Testis (tissue), 3 donors: ENCODE measurements around the gene NOSIP. TPM values are rescaled to one million over a fixed set of nuclear protein-coding genes. Genes with fewer than 3 reads are reported as not detected.

Experiments used
- DNase-seq: peaks from one replicate; pipeline ENCODE4 v3.0.0-alpha.2; 2019
- H3K27ac ChIP-seq, 2 donors: fragments of 200-600 bp; sonication (generic); one replicate each; pipeline ENCODE4 v1.5.1; 2019
- H3K27me3 ChIP-seq: fragments of 200-600 bp; sonication (generic); one replicate; pipeline ENCODE4 v1.5.1; 2019
- H3K36me3 ChIP-seq: fragments of 200-600 bp; sonication (generic); one replicate; pipeline ENCODE4 v1.5.1; 2017; ENCODE audit warnings: low read depth; ENCODE audit errors: missing control alignments
- H3K4me1 ChIP-seq: fragments of 200-600 bp; sonication (generic); one replicate; pipeline ENCODE4 v1.5.1; 2019
- H3K4me3 ChIP-seq, 2 donors: fragments of 200-600 bp; sonication (generic); one replicate each; pipeline ENCODE4 v1.5.1; 2017 to 2019
- H3K9me3 ChIP-seq: fragments of 200-600 bp; sonication (generic); one replicate; pipeline ENCODE4 v1.5.1; 2017
- POLR2A ChIP-seq: fragments of 450-650 bp; IDR thresholded peaks from one replicate; pipeline ENCODE4 v1.6.1; 2017; ENCODE audit warnings: antibody characterized with exemption, mild to moderate bottlenecking, moderate library complexity
- WGBS, 2 donors: methylation state at CpG; one replicate each; pipeline ENCODE4 v1.1.5; 2018; 5-methylcytosine and 5-hydroxymethylcytosine counted together
- intact Hi-C: fragments of 100-400 bp; cut with DNase I; formaldehyde crosslinking; loops from one replicate; pipeline ENCODE4 v1.15.1; 2023; ENCODE audit warnings: low total_unique reads
- polyA plus RNA-seq: library from polyadenylated mRNA; stranded (reverse); fragments of 350-450 nt; fragmentation: Illumina TruSeq; extraction: RNeasy Lipid Tissue Mini Kit (QIAGEN cat#74804); gene quantifications from one replicate; pipeline ENCODE4 v1.2.3, GENCODE V29; 2014; ENCODE audit warnings: low read depth, low replicate concordance; ENCODE audit not compliant: insufficient read depth
- total RNA-seq, 2 donors: library from RNA; depleted of rRNA; stranded (reverse); fragments of >200 nt; gene quantifications; one replicate each; pipeline ENCODE4 v1.2.3, GENCODE V29; 2016
- TF ChIP-seq, protein P1 (sequence below), 3 experiments: fragments of 450-650 bp in 2 of 3; fragments of 200-600 bp in 1 of 3; sonication (generic) in 1 of 3; IDR thresholded peaks; one replicate each; pipeline ENCODE4 v1.5.1; 2016 to 2019; ENCODE audit warnings: antibody characterized with exemption in 3 of 3, mild to moderate bottlenecking in 2 of 3, moderate library complexity in 1 of 3

NOSIP gene
- total and polyA plus RNA-seq, 3 donors from 2014 or later, result 145 to 241 (median 151) TPM

DNA sequence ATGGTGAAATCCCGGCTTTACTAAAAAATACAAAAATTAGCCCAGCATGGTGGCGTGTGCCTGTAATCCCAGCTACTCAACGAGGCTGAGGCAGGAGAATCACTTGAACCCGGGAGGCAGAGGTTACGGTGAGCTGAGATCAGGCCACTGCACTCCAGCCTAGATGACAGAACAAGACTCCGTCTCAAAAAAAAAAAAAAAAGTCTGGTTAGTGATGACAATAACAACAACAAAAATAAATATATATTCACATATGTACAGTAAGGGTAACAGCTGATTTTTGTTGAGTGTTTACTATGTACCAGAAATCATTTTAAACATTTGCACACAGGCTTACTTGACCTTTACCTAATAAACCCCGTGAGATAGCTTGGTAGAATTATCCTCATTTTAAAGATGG lies 36.6 kb upstream of the NOSIP start:
- H3K27me3 ChIP-seq, result no peaks in the 10 kb centered on the region
- H3K36me3 ChIP-seq, result no peaks in the 10 kb centered on the region
- DNase-seq, result no peak
- H3K27ac ChIP-seq, result no peak overlapping the region
- no peak overlapping the region for H3K4me3 ChIP-seq
- H3K4me1 ChIP-seq, result no peaks in the 10 kb centered on the region
- TF ChIP-seq, protein P1, sequence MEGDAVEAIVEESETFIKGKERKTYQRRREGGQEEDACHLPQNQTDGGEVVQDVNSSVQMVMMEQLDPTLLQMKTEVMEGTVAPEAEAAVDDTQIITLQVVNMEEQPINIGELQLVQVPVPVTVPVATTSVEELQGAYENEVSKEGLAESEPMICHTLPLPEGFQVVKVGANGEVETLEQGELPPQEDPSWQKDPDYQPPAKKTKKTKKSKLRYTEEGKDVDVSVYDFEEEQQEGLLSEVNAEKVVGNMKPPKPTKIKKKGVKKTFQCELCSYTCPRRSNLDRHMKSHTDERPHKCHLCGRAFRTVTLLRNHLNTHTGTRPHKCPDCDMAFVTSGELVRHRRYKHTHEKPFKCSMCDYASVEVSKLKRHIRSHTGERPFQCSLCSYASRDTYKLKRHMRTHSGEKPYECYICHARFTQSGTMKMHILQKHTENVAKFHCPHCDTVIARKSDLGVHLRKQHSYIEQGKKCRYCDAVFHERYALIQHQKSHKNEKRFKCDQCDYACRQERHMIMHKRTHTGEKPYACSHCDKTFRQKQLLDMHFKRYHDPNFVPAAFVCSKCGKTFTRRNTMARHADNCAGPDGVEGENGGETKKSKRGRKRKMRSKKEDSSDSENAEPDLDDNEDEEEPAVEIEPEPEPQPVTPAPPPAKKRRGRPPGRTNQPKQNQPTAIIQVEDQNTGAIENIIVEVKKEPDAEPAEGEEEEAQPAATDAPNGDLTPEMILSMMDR (IDR thresholded peaks at IDR 0.05), result no peak
- no peak for TF ChIP-seq POLR2A
- WGBS, 2 donors, result 95 to 97% methylated on average over 7 of the region's 7 CpGs
- no peaks in the 10 kb centered on the region for H3K9me3 ChIP-seq
- intact Hi-C loops, result no loop called here

DNA sequence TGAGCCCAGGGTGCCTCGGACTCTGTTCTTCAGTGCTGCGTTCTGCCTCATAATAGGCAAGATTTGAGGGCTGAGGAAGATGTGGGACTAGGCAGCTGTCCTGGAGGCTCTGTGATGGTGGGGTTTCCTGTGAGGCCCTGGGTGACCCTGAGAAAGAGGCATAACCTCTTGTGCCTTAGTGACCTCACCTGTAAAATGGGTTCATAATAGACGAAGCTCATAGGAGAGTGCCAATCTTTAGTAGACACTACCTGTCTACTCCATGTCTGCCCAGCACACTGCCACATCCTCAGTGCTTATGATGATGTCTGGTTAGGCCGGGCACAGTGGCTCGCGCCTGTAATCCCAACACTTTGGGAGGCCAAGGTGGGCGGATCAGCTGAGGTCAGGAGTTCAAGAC lies 36.2 kb upstream of the NOSIP start:
- TF ChIP-seq, protein P1 (IDR thresholded peaks at IDR 0.05), result no peak
- TF ChIP-seq POLR2A, result no peak
- H3K27ac ChIP-seq, result no peak overlapping the region
- H3K27me3 ChIP-seq, result no peaks in the 10 kb centered on the region
- DNase-seq, result no peak
- no peaks in the 10 kb centered on the region for H3K9me3 ChIP-seq
- 94 to 96% methylated on average over 7 of the region's 7 CpGs for WGBS, 2 donors
- intact Hi-C loops, result no loop called here
- no peaks in the 10 kb centered on the region for H3K36me3 ChIP-seq
- no peaks in the 10 kb centered on the region for H3K4me1 ChIP-seq
- H3K4me3 ChIP-seq, result no peak overlapping the region

DNA sequence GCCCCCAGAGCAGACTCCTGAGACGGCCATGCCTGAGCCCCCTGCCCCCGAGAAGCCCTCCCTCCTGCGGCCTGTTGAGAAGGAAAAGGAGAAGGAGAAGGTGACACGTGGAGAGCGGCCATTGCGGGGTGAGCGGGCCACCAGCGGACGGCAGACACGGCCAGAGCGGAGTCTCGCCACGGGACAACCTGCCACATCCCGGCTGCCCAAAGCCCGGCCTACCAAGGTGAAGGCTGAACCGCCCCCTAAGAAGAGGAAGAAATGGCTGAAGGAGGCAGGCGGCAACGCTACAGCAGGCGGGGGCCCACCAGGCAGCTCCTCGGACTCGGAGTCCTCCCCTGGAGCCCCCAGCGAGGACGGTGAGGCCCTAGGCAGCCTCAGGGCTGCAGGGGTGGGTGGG lies 35.5 kb upstream of the NOSIP start:
- TF ChIP-seq POLR2A, result no peak
- TF ChIP-seq, protein P1 (IDR thresholded peaks at IDR 0.05), result no peak
- no peaks in the 10 kb centered on the region for H3K9me3 ChIP-seq
- intact Hi-C loops, result no loop called here
- no peak for DNase-seq
- H3K4me3 ChIP-seq, result no peak overlapping the region
- no peaks in the 10 kb centered on the region for H3K36me3 ChIP-seq
- H3K27ac ChIP-seq, result no peak overlapping the region
- no peaks in the 10 kb centered on the region for H3K27me3 ChIP-seq
- no peaks in the 10 kb centered on the region for H3K4me1 ChIP-seq
- 94 to 97% methylated on average over 22 to 23 of the region's 23 CpGs for WGBS, 2 donors

DNA sequence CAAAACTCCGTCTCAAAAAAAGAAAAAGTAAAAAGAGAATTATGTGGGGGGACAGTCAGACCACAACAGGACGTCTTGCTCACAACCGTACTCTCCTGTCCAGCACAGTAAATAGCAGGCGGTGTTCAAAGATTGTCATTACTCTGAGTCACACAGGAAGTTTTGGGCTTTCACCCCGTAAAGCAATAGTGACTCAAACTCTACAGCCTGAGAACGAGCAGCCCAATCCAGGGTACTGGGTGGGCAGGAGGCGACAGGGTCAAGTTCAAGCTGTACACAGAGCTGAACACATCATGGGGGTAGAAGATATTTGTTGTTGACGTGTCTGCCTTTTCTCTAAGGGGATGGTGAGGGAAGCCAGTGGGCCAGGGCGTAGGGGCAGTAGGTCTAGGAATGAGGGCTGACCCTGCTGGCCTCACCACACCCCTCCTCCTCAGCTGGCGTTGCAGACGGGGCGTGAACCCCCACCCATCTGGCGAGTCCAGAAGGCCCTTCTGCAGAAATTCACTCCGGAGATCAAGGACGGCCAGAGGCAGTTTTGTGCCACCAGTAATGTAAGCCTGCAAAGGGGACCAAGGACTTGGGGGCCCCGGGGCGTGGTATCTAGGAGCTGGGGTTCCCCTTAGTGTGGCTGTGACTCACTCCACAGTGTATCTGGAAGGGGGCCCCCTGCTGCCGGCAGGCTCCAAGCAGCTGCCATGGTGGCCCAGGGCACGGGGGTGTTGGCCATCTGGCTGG lies 33.9 kb upstream of the NOSIP start:
- H3K27ac ChIP-seq, result no peak overlapping the region
- no peaks in the 10 kb centered on the region for H3K9me3 ChIP-seq
- intact Hi-C loops, result no loop called here
- no peaks in the 10 kb centered on the region for H3K27me3 ChIP-seq
- H3K4me3 ChIP-seq, result no peak overlapping the region
- H3K4me1 ChIP-seq, result no peaks in the 10 kb centered on the region
- DNase-seq, result no peak
- 80 to 83% methylated on average over 14 to 19 of the region's 19 CpGs for WGBS, 2 donors
- TF ChIP-seq, protein P1 (IDR thresholded peaks at IDR 0.05), result no peak
- TF ChIP-seq POLR2A, result no peak
- H3K36me3 ChIP-seq, result no peaks in the 10 kb centered on the region

DNA sequence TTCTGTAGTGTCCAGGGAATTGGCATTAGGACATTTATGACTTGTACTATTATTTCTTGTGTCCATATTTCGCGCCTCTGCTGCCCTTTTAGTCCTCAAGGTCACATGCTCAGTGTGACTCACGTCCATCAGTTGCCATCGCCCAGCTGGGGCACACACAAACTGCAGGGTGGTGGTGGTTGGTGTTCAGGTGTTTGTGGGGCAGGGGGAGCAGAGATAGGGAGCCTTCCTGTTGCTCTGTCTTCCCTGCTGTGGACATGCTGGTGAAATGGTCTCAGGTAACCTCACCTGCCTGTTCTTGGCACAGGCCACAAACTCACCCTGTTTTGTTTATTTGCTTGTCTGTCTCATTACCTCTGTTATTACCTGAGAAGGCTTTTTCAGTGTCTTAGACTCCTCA lies 33.0 kb upstream of the NOSIP start:
- TF ChIP-seq, protein P1 (IDR thresholded peaks at IDR 0.05), result no peak
- TF ChIP-seq POLR2A, result no peak
- Histone ChIP-seq H3K27ac (no peak overlapping the region), H3K4me1 (no peaks in the 10 kb centered on the region), H3K4me3 (no peak overlapping the region), H3K9me3 (no peaks in the 10 kb centered on the region), H3K27me3 (no peaks in the 10 kb centered on the region), H3K36me3 (no peaks in the 10 kb centered on the region)
- intact Hi-C loops, result no loop called here
- no peak for DNase-seq
- WGBS, 2 donors, result 60 to 63% methylated on average over 4 of the region's 4 CpGs
